ELF-1 (cell line): ENCODE results near the gene SLC16A9.
"Not testable (repeated sequence)": the region's sequence is repeated elsewhere in the genome, so short reads cannot be mapped to it uniquely, and the experiment has no call there.

Source experiments
- DNase-seq: peaks from one replicate; pipeline ENCODE4 v3.0.0-alpha.2; 2016; ENCODE audit warnings: low read depth, low spot score

The SLC16A9 gene

GRCh38 chr10:59709395-59710125, at the start of gene SLC16A9:
SLC16A9 (minus strand) TSS chr10:59709850; CDS start chr10:59684291, 25,559 bp downstream.
- DNase-seq: peak; percentile 80

DNA sequence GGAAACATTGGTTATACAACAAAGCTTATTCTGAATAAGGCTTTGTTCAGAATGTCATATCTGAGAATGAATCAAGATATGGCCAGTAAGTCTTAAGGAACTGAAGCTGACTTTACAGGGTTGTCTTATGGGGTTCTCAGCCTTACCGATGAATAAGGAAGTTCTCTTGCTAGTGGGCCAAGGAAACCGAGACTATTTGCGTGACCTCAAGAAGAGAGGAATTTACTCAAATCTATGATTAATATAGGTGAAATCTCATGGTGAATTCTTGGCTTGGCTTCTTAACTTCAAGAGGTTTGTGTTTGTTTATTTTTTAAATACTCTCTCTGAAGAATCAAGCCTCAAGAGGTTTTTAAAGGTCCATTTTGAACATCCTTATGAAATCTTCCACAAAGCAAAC, 48.3 kb upstream of the SLC16A9 start:
- no peak for DNase-seq

- no peak for DNase-seq
Observed at GRCh38 chr10:59754951-59755350, 45.3 kb upstream of the SLC16A9 start.

DNA sequence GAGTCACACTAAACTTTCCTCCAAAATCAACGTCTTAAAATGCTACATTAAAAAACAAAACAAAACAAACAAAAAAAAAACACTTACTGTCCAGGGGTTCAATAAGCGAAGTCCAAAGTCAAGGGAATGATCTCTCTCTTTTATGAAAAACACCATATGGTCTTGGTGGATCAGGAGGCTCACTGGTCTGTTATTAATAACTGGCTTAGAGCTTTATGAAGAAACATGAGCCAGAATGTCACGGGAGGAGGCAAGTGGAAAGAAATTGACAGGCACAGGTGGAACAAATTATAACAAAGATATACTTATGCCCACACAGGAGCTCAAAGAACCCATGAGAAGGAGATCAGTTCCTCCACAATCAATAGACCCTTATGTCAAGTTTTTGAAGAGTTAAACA, 43.6 kb upstream of the SLC16A9 start, which contains the start of gene MRLN:
Gene MRLN, minus strand, starts transcription at position 189 of the 400 bp plus-strand sequence.
- no peak for DNase-seq

- no peak for DNase-seq
Observed at GRCh38 chr10:59752278-59752940, 42.8 kb upstream of the SLC16A9 start.

GRCh38 chr10:59750155-59750945, 40.7 kb upstream of the SLC16A9 start:
- DNase-seq: no peak

GRCh38 chr10:59748834-59749233, 39.2 kb upstream of the SLC16A9 start:
- DNase-seq: no peak

- DNase-seq: no peak
Observed at GRCh38 chr10:59745163-59745650, 35.6 kb upstream of the SLC16A9 start.

DNA sequence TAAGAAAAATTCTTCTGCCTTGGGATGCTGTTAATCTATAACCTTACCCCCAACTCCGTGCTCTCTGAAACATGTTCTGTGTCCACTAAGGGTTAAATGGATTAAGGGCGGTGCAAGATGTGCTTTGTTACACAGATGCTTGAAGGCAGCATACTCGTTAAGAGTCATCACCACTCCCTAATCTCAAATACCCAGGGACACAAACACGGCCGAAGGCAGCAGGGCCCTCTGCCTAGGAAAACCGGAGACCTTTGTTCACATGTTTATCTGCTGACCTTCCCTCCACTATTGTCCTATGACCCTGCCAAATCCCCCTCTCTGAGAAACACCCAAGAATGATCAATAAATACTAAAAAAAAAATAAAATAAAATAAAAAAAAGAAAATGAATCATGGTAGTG, 35.1 kb upstream of the SLC16A9 start:
- DNase-seq: not testable (repeated sequence)

DNA sequence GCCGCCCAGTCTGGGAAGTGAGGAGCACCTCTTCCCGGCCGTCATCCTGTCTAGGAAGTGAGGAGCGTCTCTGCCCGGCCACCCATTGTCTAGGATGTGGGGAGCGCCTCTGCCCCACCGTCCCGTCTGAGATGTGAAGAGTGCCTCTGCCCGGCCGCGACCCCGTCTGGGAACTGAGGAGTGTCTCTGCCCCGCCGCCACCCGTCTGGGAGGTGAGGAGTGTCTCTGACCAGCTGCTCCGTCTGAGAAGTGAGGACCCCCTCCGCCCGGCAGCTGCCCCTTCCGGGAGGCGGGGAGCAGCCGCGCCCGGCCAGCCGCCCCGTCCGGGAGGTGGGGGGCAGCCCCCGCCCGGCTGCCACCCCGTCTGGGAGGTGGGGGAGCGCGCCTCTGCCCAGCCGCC, 34.5 kb upstream of the SLC16A9 start:
- not testable (repeated sequence) for DNase-seq

DNA sequence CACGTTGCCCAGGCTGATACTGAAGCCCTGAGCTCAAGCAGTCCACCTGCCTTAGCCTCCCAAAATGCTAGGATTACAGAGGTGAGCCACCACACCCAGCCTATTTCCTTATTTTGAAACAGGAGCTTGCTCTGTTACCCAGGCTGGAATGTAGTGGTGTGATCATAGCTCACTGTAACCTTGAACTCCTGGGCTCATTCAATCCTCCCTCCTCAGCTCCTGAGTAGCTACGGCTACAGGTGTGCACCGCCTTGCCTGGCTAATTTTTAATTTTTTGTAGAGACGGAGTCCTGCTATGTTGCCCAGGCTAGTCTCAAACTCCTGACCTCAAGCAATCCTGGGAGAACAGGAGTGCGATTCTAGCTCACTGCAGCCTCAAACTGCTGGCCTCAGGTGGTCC, 31.9 kb upstream of the SLC16A9 start:
- no peak for DNase-seq

GRCh38 chr10:59741048-59741447, 31.4 kb upstream of the SLC16A9 start:
- DNase-seq: no peak

DNA sequence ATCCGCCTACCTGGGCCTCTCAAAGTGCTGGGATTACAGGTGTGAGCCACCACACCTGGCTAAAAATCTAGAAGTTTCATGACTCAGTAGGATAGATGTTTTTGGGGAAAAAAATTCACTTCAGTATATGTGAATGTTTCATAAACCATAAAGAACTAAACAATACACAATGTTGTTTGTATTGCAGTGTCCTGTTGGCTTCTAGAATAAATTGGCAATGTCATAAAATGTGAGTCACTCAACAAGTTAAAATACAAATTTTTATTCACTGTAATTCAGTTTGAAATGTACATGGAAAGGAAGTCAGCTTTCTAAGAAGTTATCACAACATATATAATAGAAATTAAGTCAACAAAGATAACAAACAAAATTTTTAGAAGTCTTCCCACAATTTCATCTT, 27.1 kb upstream of the SLC16A9 start:
- DNase-seq: no peak

GRCh38 chr10:59735296-59735695, 25.6 kb upstream of the SLC16A9 start:
- DNase-seq: no peak

GRCh38 chr10:59734014-59734462, 24.4 kb upstream of the SLC16A9 start:
- no peak for DNase-seq

- not testable (repeated sequence) for DNase-seq
Observed at GRCh38 chr10:59733321-59734013, 23.8 kb upstream of the SLC16A9 start.

GRCh38 chr10:59732849-59733248, 23.2 kb upstream of the SLC16A9 start:
- not testable (repeated sequence) for DNase-seq

GRCh38 chr10:59729167-59729566, 19.5 kb upstream of the SLC16A9 start:
- DNase-seq: not testable (repeated sequence)

- no peak for DNase-seq
Observed at GRCh38 chr10:59724098-59724938, 14.7 kb upstream of the SLC16A9 start.

DNA sequence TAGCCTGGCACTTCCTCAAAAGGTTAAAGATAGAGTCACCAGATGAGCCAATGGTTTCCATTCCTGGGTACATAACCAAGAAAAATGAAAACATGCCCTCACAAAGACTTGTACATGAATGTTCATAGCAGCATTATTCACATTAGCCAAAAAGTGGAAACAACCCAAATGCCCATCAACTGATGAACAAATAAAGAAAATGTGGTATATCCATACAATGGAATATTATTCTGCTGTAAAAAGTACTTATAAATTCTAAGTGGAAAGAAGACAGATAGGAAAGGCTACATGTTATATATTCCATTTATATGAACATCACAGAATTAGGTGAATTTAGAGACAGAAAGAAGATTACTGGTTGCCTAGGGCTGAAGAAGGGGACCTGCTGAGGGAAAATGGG, 10.7 kb upstream of the SLC16A9 start:
- no peak for DNase-seq
